GM19452 (cell line): ENCODE data around the gene TRAPPC14.
A peak's percentile ranks its signal among the peaks of the same experiment; 100 is the strongest.

Experiments used
- ATAC-seq: cut with Tn5 transposase; IDR thresholded peaks from one replicate; pipeline ENCODE4 v1.9.1; 2021; ENCODE audit not compliant: unreplicated experiment

The TRAPPC14 gene

DNA sequence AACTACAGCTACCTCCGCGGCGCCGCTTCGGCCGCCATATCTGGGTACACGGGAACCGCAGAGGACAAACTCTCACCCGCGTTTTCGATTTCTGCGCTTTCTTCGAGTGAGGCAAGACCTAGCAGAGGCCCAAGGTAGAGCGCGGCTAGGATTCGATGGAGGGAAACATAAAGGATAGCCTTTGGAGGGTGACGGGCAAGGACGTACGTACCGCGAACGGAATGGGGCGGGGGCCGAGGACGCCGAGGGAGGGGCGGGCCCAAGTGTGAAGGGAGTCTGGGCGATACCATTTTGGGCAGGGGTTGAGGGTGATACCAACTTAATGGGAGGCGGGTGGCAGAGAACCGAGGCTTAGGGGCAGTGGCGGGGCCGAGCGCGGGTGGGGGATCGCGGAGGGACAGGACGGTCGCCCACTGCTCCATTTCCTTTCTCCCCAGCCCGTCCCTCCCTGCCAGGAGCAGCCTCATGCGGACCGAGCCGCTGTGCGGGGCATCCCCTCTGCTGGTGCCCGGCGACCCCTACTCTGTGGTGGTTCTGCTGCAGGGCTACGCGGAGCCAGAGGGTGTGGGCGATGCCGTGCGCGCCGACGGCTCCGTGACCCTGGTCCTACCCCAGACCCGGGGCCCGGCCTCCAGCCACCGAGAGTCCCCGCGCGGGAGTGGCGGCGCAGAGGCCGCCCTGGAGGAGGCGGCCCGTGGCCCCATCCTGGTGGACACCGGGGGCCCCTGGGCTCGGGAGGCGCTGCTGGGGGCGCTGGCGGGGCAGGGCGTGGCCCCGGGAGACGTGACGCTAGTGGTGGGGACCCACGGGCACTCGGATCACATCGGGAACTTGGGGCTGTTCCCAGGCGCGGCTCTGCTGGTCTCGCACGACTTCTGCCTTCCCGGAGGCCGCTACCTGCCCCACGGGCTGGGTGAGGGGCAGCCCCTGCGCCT lies 31.3 kb downstream of the TRAPPC14 start, which contains the start of gene MBLAC1:
Gene MBLAC1, plus strand, starts transcription at position 37 of the 935 bp plus-strand sequence. Its CDS starts 429 bp downstream, at position 466.
- ATAC-seq = peak; percentile 50

DNA sequence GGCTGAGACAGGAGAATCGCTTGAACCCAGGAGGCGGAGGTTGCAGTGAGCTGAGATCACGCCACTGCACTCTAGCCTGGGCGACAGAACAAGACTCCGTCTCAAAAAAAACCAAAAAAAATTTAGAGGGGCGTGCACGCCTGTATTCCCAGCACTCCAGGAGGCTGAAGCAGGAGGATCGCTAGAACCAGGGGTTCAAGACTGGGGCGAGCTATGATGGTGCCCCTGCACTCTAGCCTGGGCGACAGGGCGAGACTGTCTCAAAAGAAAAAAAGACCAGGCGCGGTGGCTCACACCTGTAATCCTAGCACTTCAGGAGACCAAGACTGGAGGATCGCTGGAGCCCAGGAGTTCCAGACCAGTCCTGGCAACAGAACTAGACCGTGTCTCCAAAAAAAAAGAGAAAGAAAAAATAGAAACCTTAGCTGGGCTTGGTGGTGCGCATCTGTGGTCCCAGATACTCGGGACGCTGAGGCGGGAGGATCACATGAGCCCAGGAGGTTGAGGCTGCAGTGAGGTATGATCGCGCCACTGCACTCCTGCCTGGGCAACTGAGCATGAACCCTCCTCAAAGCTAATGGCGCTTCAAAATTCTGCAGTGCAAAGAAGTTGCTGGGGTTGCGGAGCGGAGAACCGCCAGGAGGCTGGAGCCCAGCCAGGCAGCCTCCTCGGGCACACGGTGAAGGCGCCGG lies 32.1 kb downstream of the TRAPPC14 start:
- ATAC-seq = peak; percentile 26

GRCh38 chr7:100124301-100125230 lies 34.0 kb downstream of the TRAPPC14 start:
- ATAC-seq = no peak

GRCh38 chr7:100122568-100122967 lies 36.0 kb downstream of the TRAPPC14 start:
- no peak for ATAC-seq

GRCh38 chr7:100122067-100122466 lies 36.5 kb downstream of the TRAPPC14 start:
- no peak for ATAC-seq

- no peak for ATAC-seq
Observed at GRCh38 chr7:100120733-100121036, 37.8 kb downstream of the TRAPPC14 start.

GRCh38 chr7:100119970-100120732 lies 38.4 kb downstream of the TRAPPC14 start:
- peak; percentile 40 for ATAC-seq

GRCh38 chr7:100119072-100119969 lies 39.2 kb downstream of the TRAPPC14 start, which contains the start of the genes CNPY4 and TAF6:
CNPY4 (plus strand) TSS chr7:100119634; CDS start chr7:100119745, 111 bp downstream.
TAF6 (minus strand) TSS chr7:100119358; CDS start chr7:100114209, 5,149 bp downstream.
- peak; percentile 68 for ATAC-seq

- ATAC-seq = no peak
Observed at GRCh38 chr7:100118388-100119071, 40.0 kb downstream of the TRAPPC14 start.

DNA sequence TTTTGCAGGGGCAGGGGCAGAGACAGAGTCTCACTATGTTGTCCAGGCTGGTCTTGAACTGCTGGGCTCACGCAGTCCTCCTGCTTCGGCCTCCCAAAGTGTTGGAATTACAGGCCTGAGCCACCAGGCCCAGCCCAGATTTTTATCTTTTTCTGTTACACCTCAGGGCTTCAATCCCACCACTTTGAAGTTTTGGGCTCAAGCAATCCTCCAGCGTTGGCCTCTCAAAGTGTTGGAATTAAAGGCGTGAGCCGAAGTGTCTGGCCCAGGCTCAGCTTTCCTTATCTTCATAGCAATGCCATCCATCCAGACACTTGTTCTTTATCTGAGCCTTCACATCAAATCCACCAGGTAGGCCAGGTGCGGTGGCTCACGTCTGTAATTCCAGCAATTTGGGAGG lies 43.5 kb downstream of the TRAPPC14 start:
- ATAC-seq = no peak

- ATAC-seq = no peak
Observed at GRCh38 chr7:100111914-100112313, 46.6 kb downstream of the TRAPPC14 start.

GRCh38 chr7:100111156-100111555 lies 47.4 kb downstream of the TRAPPC14 start:
- ATAC-seq = no peak

- ATAC-seq = no peak
Observed at GRCh38 chr7:100109521-100110163, 48.9 kb downstream of the TRAPPC14 start.

GRCh38 chr7:100107890-100108289 lies 50.6 kb downstream of the TRAPPC14 start:
- no peak for ATAC-seq

- no peak for ATAC-seq
Observed at GRCh38 chr7:100107125-100107737, 51.3 kb downstream of the TRAPPC14 start.

GRCh38 chr7:100106633-100107032 lies 51.9 kb downstream of the TRAPPC14 start:
- no peak for ATAC-seq

DNA sequence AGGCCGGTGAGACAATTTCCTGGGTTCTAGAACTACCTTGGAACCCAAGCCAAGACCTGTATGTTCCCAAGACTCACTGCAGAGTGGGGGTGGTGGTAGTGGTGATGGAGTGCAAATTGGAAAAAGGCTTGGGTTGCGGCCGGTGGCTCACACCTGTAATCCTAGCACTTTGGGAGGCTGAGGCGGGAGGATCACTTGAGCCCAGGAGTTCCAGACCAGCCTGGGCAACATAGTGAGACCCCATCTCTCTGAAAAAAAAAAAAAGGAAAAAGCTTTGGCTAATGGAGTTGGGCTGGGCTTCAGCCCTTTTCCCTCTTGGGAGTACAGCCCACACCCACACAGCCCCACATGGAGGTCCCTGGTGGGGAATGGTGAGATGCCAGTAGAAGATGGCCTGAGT lies 53.0 kb downstream of the TRAPPC14 start:
- no peak for ATAC-seq
